Measurements from ENCODE around the gene CTSH.

- no peak for TF ChIP-seq MYC (IDR thresholded peaks at IDR 0.05; ENCODE audit: low read depth, low read length)
- no peak for TF ChIP-seq POLR2A (IDR thresholded peaks at IDR 0.05; ENCODE audit: extremely low read depth, insufficient read length)
- no peak for TF ChIP-seq CTCF (IDR thresholded peaks at IDR 0.05; ENCODE audit: low read depth, low read length)
- TF ChIP-seq MAX (IDR thresholded peaks at IDR 0.05; ENCODE audit: low read depth, low read length), result no peak
Measured at GRCh38 chr15:78931439-78932257, 13.2 kb downstream of the CTSH start.

Data from NB4 (cell line).